ENCODE results near the gene MCF2L. TPM values are rescaled to one million over a fixed set of nuclear protein-coding genes. Genes with fewer than 3 reads are reported as not detected.

The MCF2L gene
- total and polyA plus RNA-seq, 7 experiments from 2014 or later, result 0.51 to 32.6 (median 19.7) TPM

- no peaks in the 10 kb centered on the region for H3K4me1 Mint-ChIP-seq
- POLR2A ChIA-PET, result no interaction called here
- H3K27ac Mint-ChIP-seq, result no peak overlapping the region
- H3K4me3 Mint-ChIP-seq, result no peak overlapping the region
- H3K36me3 Mint-ChIP-seq, result peaks cover 0 to 16% (median 0%) of the 10 kb centered on the region in 5 donors
- CTCF ChIA-PET, result interaction anchor here (0.6 kb wide), 1 partner anchor 28 kb away, joined by 6 read pairs; no protein-coding TSS in a partner anchor
- Histone ChIP-seq H3K9me3 (ENCODE audit: control insufficient read depth in 2 of 3, low read length in 3 of 3) (no peaks in the 10 kb centered on the region), H3K4me1 (ENCODE audit: control insufficient read depth in 2 of 2, insufficient read depth in 2 of 2, low read length in 2 of 2) (no peaks in the 10 kb centered on the region), H3K36me3 (ENCODE audit: control insufficient read depth in 2 of 3, insufficient read depth in 3 of 3, low read length in 3 of 3) (peaks cover 0 to 14% (median 0%) of the 10 kb centered on the region in 3 experiments), H3K27ac (ENCODE audit: low read depth, low read length) (no peak overlapping the region), H3K4me3 (ENCODE audit: low read length) (no peak overlapping the region), H3K27me3 (ENCODE audit: control insufficient read depth in 2 of 2, insufficient read depth in 2 of 2, low read length in 2 of 2) (no peaks in the 10 kb centered on the region)
- intact Hi-C loops (cut with micrococcal nuclease), result no loop called here
- no peaks in the 10 kb centered on the region for H3K27me3 Mint-ChIP-seq
- H3K9me3 Mint-ChIP-seq, result no peaks in the 10 kb centered on the region
- DNase-seq (no peak), ATAC-seq (no peak)
Observed at GRCh38 chr13:113059891-113060290, 90.9 kb downstream of the MCF2L start.

- peaks cover 0 to 21% (median 0%) of the 10 kb centered on the region in 3 experiments for H3K36me3 ChIP-seq (ENCODE audit: control insufficient read depth in 2 of 3, insufficient read depth in 3 of 3, low read length in 3 of 3)
- Mint-ChIP-seq H3K27me3 (no peaks in the 10 kb centered on the region), H3K9me3 (no peaks in the 10 kb centered on the region), H3K4me1 (no peaks in the 10 kb centered on the region), H3K27ac (no peak overlapping the region), H3K4me3 (no peak overlapping the region), H3K36me3 (peaks cover 0 to 16% (median 0%) of the 10 kb centered on the region in 5 donors)
- no peaks in the 10 kb centered on the region for H3K27me3 ChIP-seq (ENCODE audit: control insufficient read depth in 2 of 2, insufficient read depth in 2 of 2, low read length in 2 of 2)
- DNase-seq (no peak), ATAC-seq (no peak)
- ChIA-PET CTCF (no interaction called here), POLR2A (no interaction called here)
- no peaks in the 10 kb centered on the region for H3K4me1 ChIP-seq (ENCODE audit: control insufficient read depth in 2 of 2, insufficient read depth in 2 of 2, low read length in 2 of 2)
- intact Hi-C loops (cut with micrococcal nuclease), result no loop called here
- H3K27ac ChIP-seq (ENCODE audit: low read depth, low read length), result no peak overlapping the region
- H3K9me3 ChIP-seq (ENCODE audit: control insufficient read depth in 2 of 3, low read length in 3 of 3), result no peaks in the 10 kb centered on the region
- H3K4me3 ChIP-seq (ENCODE audit: low read length), result no peak overlapping the region
Observed at GRCh38 chr13:113060557-113061270, 91.7 kb downstream of the MCF2L start.

DNA sequence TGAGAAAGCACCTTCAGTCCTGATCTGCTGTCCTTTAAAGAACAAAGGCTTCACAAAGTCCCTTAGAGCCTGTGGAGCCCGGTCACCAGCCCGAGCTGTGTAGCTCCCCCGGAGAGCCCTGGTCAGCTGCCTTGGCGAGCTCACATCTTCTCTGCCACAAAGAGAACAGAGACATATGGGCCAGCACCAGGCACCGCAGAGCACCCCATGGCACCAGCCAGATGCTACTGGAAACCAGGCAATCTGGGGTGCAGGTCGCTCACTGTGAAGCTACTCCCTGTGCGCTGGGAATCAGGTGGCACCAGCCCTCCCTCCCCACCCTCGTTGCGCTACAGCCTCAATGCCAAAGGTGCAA is 92.2 kb downstream of the MCF2L start:
- Mint-ChIP-seq H3K9me3 (no peaks in the 10 kb centered on the region), H3K27me3 (no peaks in the 10 kb centered on the region), H3K4me1 (no peaks in the 10 kb centered on the region), H3K4me3 (no peak overlapping the region), H3K36me3 (peaks cover 0 to 16% (median 0%) of the 10 kb centered on the region in 5 donors), H3K27ac (no peak overlapping the region)
- Histone ChIP-seq H3K4me3 (ENCODE audit: low read length) (no peak overlapping the region), H3K27me3 (ENCODE audit: control insufficient read depth in 2 of 2, insufficient read depth in 2 of 2, low read length in 2 of 2) (no peaks in the 10 kb centered on the region), H3K27ac (ENCODE audit: low read depth, low read length) (no peak overlapping the region), H3K9me3 (ENCODE audit: control insufficient read depth in 2 of 3, low read length in 3 of 3) (no peaks in the 10 kb centered on the region), H3K36me3 (ENCODE audit: control insufficient read depth in 2 of 3, insufficient read depth in 3 of 3, low read length in 3 of 3) (peaks cover 0 to 25% (median 0%) of the 10 kb centered on the region in 3 experiments), H3K4me1 (ENCODE audit: control insufficient read depth in 2 of 2, insufficient read depth in 2 of 2, low read length in 2 of 2) (no peaks in the 10 kb centered on the region)
- ATAC-seq (no peak), DNase-seq (no peak)
- intact Hi-C loops (cut with micrococcal nuclease), result no loop called here
- ChIA-PET CTCF (no interaction called here), POLR2A (no interaction called here)

DNA sequence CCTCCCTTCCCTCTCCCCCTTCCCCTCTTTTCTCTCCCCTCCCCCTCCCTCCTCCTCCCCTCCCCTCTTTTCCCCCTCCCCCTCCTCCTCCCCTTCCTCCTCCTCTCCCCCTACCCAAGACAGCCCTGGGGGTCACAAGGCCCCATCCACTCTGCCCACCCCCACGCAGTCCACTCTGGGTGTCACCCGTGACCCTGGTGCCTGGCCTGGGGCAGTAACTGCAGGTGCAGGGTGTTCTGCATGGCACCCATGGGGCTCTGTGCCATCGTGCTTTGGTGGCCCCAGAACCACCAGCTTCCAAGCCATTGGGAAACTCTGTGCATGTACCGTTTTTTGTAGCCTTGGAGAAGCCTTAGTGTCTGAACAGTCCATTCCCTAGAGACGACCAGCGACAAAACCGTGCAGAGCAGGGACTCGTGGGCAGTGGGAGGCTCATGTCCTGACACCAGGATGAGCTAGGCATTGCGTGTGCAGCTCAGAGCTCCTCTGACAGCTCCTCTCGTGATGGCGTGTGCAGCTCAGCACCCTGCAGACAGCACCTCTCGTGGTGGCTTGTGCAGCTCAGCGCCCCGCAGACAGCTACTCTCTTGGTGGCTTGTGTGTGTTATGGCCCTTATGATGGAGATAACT is 92.9 kb downstream of the MCF2L start:
- no peak overlapping the region for H3K27ac Mint-ChIP-seq
- H3K36me3 Mint-ChIP-seq, result peaks cover 0 to 17% (median 0%) of the 10 kb centered on the region in 5 donors
- H3K4me3 ChIP-seq (ENCODE audit: low read length), result no peak overlapping the region
- POLR2A ChIA-PET, result no interaction called here
- DNase-seq (no peak), ATAC-seq (no peak)
- H3K27me3 ChIP-seq (ENCODE audit: control insufficient read depth in 2 of 2, insufficient read depth in 2 of 2, low read length in 2 of 2), result no peaks in the 10 kb centered on the region
- H3K9me3 Mint-ChIP-seq, result no peaks in the 10 kb centered on the region
- H3K27ac ChIP-seq (ENCODE audit: low read depth, low read length), result no peak overlapping the region
- H3K36me3 ChIP-seq (ENCODE audit: control insufficient read depth in 2 of 3, insufficient read depth in 3 of 3, low read length in 3 of 3), result peaks cover 0 to 26% (median 0%) of the 10 kb centered on the region in 3 experiments
- H3K4me3 Mint-ChIP-seq, result no peak overlapping the region
- CTCF ChIA-PET, result no interaction called here
- no peaks in the 10 kb centered on the region for H3K9me3 ChIP-seq (ENCODE audit: control insufficient read depth in 2 of 3, low read length in 3 of 3)
- H3K27me3 Mint-ChIP-seq, result no peaks in the 10 kb centered on the region
- intact Hi-C loops (cut with micrococcal nuclease), result no loop called here
- H3K4me1 ChIP-seq (ENCODE audit: control insufficient read depth in 2 of 2, insufficient read depth in 2 of 2, low read length in 2 of 2), result no peaks in the 10 kb centered on the region
- peaks cover 0 to under 1% (median 0%) of the 10 kb centered on the region in 7 donors for H3K4me1 Mint-ChIP-seq

DNA sequence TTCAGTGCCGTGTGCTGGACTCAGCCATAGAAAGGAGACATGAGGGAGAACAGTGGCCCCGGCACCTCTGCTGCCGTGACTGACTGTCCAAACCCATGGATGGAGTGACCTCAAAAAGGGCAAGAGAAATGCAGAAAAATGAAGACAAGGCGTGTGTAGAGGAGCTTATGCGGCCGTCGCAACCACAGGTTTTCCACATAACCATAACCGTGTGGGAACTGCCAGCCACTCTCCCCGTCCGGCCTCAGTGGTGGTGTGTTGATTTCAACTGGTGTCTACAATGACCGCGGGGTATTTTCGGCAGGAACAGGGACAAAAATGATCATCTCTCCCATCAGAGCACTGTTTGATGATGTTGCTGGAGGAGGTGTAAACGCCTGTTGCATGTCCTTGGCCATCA is 93.7 kb downstream of the MCF2L start:
- no peak for ATAC-seq
- CTCF ChIA-PET, result no interaction called here
- peak overlapping the region in 1 of 9 donors; percentile 33 for H3K27ac Mint-ChIP-seq

DNA sequence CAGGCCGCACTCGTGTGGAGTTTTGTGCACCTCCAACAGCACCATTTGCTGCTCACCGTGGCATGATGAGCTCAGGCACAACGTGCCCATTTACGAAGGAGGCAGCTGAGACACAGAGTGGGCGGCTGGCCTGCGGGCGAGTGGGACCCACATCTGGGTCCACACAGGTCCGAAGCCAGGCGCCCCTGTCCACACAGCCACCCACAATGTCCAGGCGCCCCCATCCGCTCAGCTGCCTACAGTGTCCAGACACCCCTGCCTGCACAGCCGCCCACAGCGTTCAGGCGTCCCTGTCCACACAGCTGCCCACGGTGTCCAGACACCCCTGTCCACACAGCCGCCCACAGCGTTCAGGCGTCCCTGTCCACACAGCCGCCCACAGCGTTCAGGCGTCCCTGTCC is 94.1 kb downstream of the MCF2L start:
- no peak overlapping the region for H3K27ac Mint-ChIP-seq
- H3K4me3 Mint-ChIP-seq, result no peak overlapping the region
- intact Hi-C loops (cut with micrococcal nuclease), result no loop called here
- POLR2A ChIA-PET, result interaction anchor here (0.6 kb wide), 1 partner anchor 242 kb away, joined by 3 read pairs; no protein-coding TSS in a partner anchor
- Histone ChIP-seq H3K4me3 (ENCODE audit: low read length) (no peak overlapping the region), H3K36me3 (ENCODE audit: control insufficient read depth in 2 of 3, insufficient read depth in 3 of 3, low read length in 3 of 3) (peaks cover 0 to 26% (median 0%) of the 10 kb centered on the region in 3 experiments), H3K27ac (ENCODE audit: low read depth, low read length) (no peak overlapping the region), H3K27me3 (ENCODE audit: control insufficient read depth in 2 of 2, insufficient read depth in 2 of 2, low read length in 2 of 2) (no peaks in the 10 kb centered on the region), H3K4me1 (ENCODE audit: control insufficient read depth in 2 of 2, insufficient read depth in 2 of 2, low read length in 2 of 2) (no peaks in the 10 kb centered on the region), H3K9me3 (ENCODE audit: control insufficient read depth in 2 of 3, low read length in 3 of 3) (no peaks in the 10 kb centered on the region)
- CTCF ChIA-PET, result no interaction called here
- H3K36me3 Mint-ChIP-seq, result peaks cover 0 to 19% (median 0%) of the 10 kb centered on the region in 5 donors
- no peaks in the 10 kb centered on the region for H3K27me3 Mint-ChIP-seq
- peaks cover 0 to 3% (median 0%) of the 10 kb centered on the region in 7 donors for H3K4me1 Mint-ChIP-seq
- H3K9me3 Mint-ChIP-seq, result no peaks in the 10 kb centered on the region
- ATAC-seq, result peak; percentile 17
- no peak for DNase-seq

More for the DNA sequence above, 93.7 kb downstream of the MCF2L start:
- no peak overlapping the region for H3K4me3 ChIP-seq (ENCODE audit: low read length)
- Mint-ChIP-seq H3K4me3 (no peak overlapping the region), H3K27me3 (no peaks in the 10 kb centered on the region), H3K36me3 (peaks cover 0 to 19% (median 0%) of the 10 kb centered on the region in 5 donors), H3K4me1 (peaks cover 0 to 3% (median 0%) of the 10 kb centered on the region in 7 donors), H3K9me3 (no peaks in the 10 kb centered on the region)
- H3K27ac ChIP-seq (ENCODE audit: low read depth, low read length), result no peak overlapping the region
- H3K36me3 ChIP-seq (ENCODE audit: control insufficient read depth in 2 of 3, insufficient read depth in 3 of 3, low read length in 3 of 3), result peaks cover 0 to 26% (median 0%) of the 10 kb centered on the region in 3 experiments
- DNase-seq, result no peak
- intact Hi-C loops (cut with micrococcal nuclease), result no loop called here
- no peaks in the 10 kb centered on the region for H3K4me1 ChIP-seq (ENCODE audit: control insufficient read depth in 2 of 2, insufficient read depth in 2 of 2, low read length in 2 of 2)
- no peaks in the 10 kb centered on the region for H3K9me3 ChIP-seq (ENCODE audit: control insufficient read depth in 2 of 3, low read length in 3 of 3)
- POLR2A ChIA-PET, result no interaction called here
- H3K27me3 ChIP-seq (ENCODE audit: control insufficient read depth in 2 of 2, insufficient read depth in 2 of 2, low read length in 2 of 2), result no peaks in the 10 kb centered on the region

Measured in naive thymus-derived CD4-positive, alpha-beta T cell (primary cell).